IPS-NIHi11 (cell line): ENCODE results near the gene YY1.
"Not testable (repeated sequence)": the region's sequence is repeated elsewhere in the genome, so short reads cannot be mapped to it uniquely, and the experiment has no call there.

Experiments used
- DNase-seq: peaks from one replicate; pipeline ENCODE4 v3.0.0; 2012; ENCODE audit warnings: mixed read lengths, low spot score

The YY1 gene

GRCh38 chr14:100243020-100243419 is 4.1 kb downstream of the YY1 start:
- DNase-seq = no peak

GRCh38 chr14:100246809-100247428 is 8.0 kb downstream of the YY1 start:
- DNase-seq = peak; percentile 65

- DNase-seq = no peak
Measured at GRCh38 chr14:100250732-100251465, 12.0 kb downstream of the YY1 start.

- no peak for DNase-seq
Measured at GRCh38 chr14:100252684-100253083, 13.7 kb downstream of the YY1 start.

GRCh38 chr14:100256339-100256895 is 17.5 kb downstream of the YY1 start:
- DNase-seq = no peak

GRCh38 chr14:100261621-100262020 is 22.7 kb downstream of the YY1 start:
- no peak for DNase-seq

GRCh38 chr14:100262545-100262944 is 23.6 kb downstream of the YY1 start:
- DNase-seq = no peak

- no peak for DNase-seq
Measured at GRCh38 chr14:100263141-100263540, 24.2 kb downstream of the YY1 start.

GRCh38 chr14:100267990-100268389 is 29.0 kb downstream of the YY1 start:
- no peak for DNase-seq

- DNase-seq = no peak
Measured at GRCh38 chr14:100268591-100269207, 29.8 kb downstream of the YY1 start.

GRCh38 chr14:100271247-100271939 is 32.4 kb downstream of the YY1 start:
- DNase-seq = no peak

- DNase-seq = no peak
Measured at GRCh38 chr14:100274250-100274649, 35.3 kb downstream of the YY1 start.

GRCh38 chr14:100275214-100275613 is 36.3 kb downstream of the YY1 start:
- DNase-seq = no peak

- no peak for DNase-seq
Measured at GRCh38 chr14:100278702-100279101, 39.8 kb downstream of the YY1 start.

- no peak for DNase-seq
Measured at GRCh38 chr14:100279133-100279532, 40.2 kb downstream of the YY1 start.

GRCh38 chr14:100279563-100279962 is 40.6 kb downstream of the YY1 start:
- DNase-seq = no peak

- no peak for DNase-seq
Measured at GRCh38 chr14:100281286-100282082, 42.5 kb downstream of the YY1 start.

- DNase-seq = no peak
Measured at GRCh38 chr14:100282083-100282350, 43.1 kb downstream of the YY1 start.

GRCh38 chr14:100282766-100283419 is 43.9 kb downstream of the YY1 start:
- DNase-seq = no peak

- DNase-seq = not testable (repeated sequence)
Measured at GRCh38 chr14:100283436-100283835, 44.5 kb downstream of the YY1 start.
